Upper lobe of left lung (tissue), 4 donors: Measurements from ENCODE around the gene SRRM5.

Experiments used
- EP300 ChIP-seq, 4 donors: sonication (generic); formaldehyde crosslinking; IDR thresholded peaks; one replicate each; pipeline ENCODE4 v1.5.1; 2017; ENCODE audit warnings: antibody characterized with exemption in 4 of 4, control low read depth in 2 of 4
- POLR2AphosphoS5 ChIP-seq, 2 donors: sonication (generic); formaldehyde crosslinking; IDR thresholded peaks; one replicate each; pipeline ENCODE4 v1.5.1; 2017; ENCODE audit warnings: antibody characterized with exemption in 2 of 2
- TF ChIP-seq, protein P1 (sequence below), 6 experiments: fragments of 450-650 bp in 4 of 6; fragments of 200-600 bp in 2 of 6; sonication (generic) in 2 of 6; IDR thresholded peaks; one replicate each; pipeline ENCODE4 v1.5.1; 2016 to 2019; ENCODE audit warnings: antibody characterized with exemption in 6 of 6

DNA sequence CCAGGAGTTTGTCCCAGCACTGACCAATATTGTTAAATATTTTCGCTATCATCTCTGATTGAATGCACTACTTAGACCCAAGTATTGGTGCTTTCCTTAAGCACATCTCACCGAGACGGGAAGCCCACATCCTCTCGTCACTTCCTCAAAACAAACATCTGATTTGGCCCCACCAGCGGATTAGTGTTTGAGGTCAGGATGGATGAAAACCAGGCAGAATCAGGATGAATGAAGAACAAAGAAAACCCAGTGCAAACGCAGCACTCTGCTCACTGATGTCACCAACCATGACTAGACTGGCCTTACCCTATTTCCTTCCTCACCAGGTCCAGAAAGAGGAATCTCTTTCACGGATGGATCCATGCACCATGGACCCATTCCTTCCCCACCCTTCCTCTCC is 52.1 kb downstream of the SRRM5 start:
- TF ChIP-seq, protein P1, sequence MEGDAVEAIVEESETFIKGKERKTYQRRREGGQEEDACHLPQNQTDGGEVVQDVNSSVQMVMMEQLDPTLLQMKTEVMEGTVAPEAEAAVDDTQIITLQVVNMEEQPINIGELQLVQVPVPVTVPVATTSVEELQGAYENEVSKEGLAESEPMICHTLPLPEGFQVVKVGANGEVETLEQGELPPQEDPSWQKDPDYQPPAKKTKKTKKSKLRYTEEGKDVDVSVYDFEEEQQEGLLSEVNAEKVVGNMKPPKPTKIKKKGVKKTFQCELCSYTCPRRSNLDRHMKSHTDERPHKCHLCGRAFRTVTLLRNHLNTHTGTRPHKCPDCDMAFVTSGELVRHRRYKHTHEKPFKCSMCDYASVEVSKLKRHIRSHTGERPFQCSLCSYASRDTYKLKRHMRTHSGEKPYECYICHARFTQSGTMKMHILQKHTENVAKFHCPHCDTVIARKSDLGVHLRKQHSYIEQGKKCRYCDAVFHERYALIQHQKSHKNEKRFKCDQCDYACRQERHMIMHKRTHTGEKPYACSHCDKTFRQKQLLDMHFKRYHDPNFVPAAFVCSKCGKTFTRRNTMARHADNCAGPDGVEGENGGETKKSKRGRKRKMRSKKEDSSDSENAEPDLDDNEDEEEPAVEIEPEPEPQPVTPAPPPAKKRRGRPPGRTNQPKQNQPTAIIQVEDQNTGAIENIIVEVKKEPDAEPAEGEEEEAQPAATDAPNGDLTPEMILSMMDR (IDR thresholded peaks at IDR 0.05) = no peak
- TF ChIP-seq EP300 (IDR thresholded peaks at IDR 0.05) = no peak
- no peak for TF ChIP-seq POLR2AphosphoS5 (IDR thresholded peaks at IDR 0.05)
